Measurements from ENCODE around the gene MDFIC.

GRCh38 chr7:115040057-115040456 lies 118.2 kb downstream of the MDFIC start:
- TF ChIP-seq CTCF (optimal IDR thresholded peaks at IDR 0.05 in 1 of 3, IDR thresholded peaks at IDR 0.05 in 1 of 3, conservative IDR thresholded peaks at IDR 0.05 in 1 of 3; ENCODE audit: extremely low read depth in 1 of 3, insufficient read depth in 2 of 3, low read length in 3 of 3) = no peak
- no peak for TF ChIP-seq EZH2 (IDR thresholded peaks at IDR 0.05; ENCODE audit: low read length)

Data from keratinocyte (primary cell).